HG02588 (cell line): ENCODE results near the gene CD200.

Experiments used
- ATAC-seq: cut with Tn5 transposase; IDR thresholded peaks from one replicate; pipeline ENCODE4 v1.9.1; 2021; ENCODE audit warnings: mild to moderate bottlenecking, moderate library complexity; ENCODE audit not compliant: unreplicated experiment

Gene CD200

GRCh38 chr3:112333002-112333380 lies at the start of gene CD200:
Gene CD200 (plus strand): TSS chr3:112333156. CDS start chr3:112333213, 57 bp downstream.
- ATAC-seq, result peak; percentile 58

- no peak for ATAC-seq
Measured at GRCh38 chr3:112289011-112289410, 43.9 kb upstream of the CD200 start.

- ATAC-seq, result peak; percentile 55
Measured at GRCh38 chr3:112293368-112294321, 39.3 kb upstream of the CD200 start, which contains the start of gene SLC9C1. Gene SLC9C1 (minus strand): TSS chr3:112294216. CDS start chr3:112286791, 7,425 bp downstream.

GRCh38 chr3:112297714-112298113 lies 35.2 kb upstream of the CD200 start:
- peak; percentile 38 for ATAC-seq

- no peak for ATAC-seq
Measured at GRCh38 chr3:112298781-112299180, 34.2 kb upstream of the CD200 start.

- no peak for ATAC-seq
Measured at GRCh38 chr3:112302150-112302830, 30.7 kb upstream of the CD200 start.

GRCh38 chr3:112302881-112303763 lies 29.8 kb upstream of the CD200 start:
- no peak for ATAC-seq

- ATAC-seq, result no peak
Measured at GRCh38 chr3:112303764-112304325, 29.1 kb upstream of the CD200 start.

- no peak for ATAC-seq
Measured at GRCh38 chr3:112304611-112305010, 28.3 kb upstream of the CD200 start.

- no peak for ATAC-seq
Measured at GRCh38 chr3:112306825-112307224, 26.1 kb upstream of the CD200 start.

GRCh38 chr3:112307557-112307956 lies 25.4 kb upstream of the CD200 start:
- no peak for ATAC-seq

GRCh38 chr3:112308151-112308911 lies 24.6 kb upstream of the CD200 start:
- no peak for ATAC-seq

- ATAC-seq, result no peak
Measured at GRCh38 chr3:112314649-112315048, 18.3 kb upstream of the CD200 start.

- ATAC-seq, result no peak
Measured at GRCh38 chr3:112315791-112316190, 17.2 kb upstream of the CD200 start.

- no peak for ATAC-seq
Measured at GRCh38 chr3:112319516-112320276, 13.3 kb upstream of the CD200 start.

GRCh38 chr3:112320691-112321090 lies 12.3 kb upstream of the CD200 start:
- no peak for ATAC-seq

GRCh38 chr3:112321867-112322652 lies 10.9 kb upstream of the CD200 start:
- ATAC-seq, result no peak

GRCh38 chr3:112327371-112327951 lies 5.5 kb upstream of the CD200 start:
- peak; percentile 93 for ATAC-seq
